HepG2 (cell line): ENCODE data around the gene TNPO3. TPM values are rescaled to one million over a fixed set of nuclear protein-coding genes. Genes with fewer than 3 reads are reported as not detected.

Experiments
- ATAC-seq: fragments of 200-7000 bp; cut with Tn5 transposase; 3 replicates; pipeline ENCODE4 v1.9.1; 2020; ENCODE audit warnings: mild to moderate bottlenecking, moderate library complexity
- BruUV-seq: library from RNA; stranded (reverse); fragments of 400-500 nt; replicated peaks from 2 replicates; lab custom pipeline; 2021; lab: Mats Ljungman, UMichigan
- CTCF ChIA-PET: fragments of 300-600 bp; formaldehyde crosslinking; extraction: SDS; loops from one replicate; lab custom pipeline; 2021; ENCODE audit warnings: low total read pairs, inconsistent platforms, low intra/inter-chr PET ratio; lab: Yijun Ruan, JAX
- POLR2A ChIA-PET: fragments of 350-600 bp; sonication (Branson Sonifier 250); formaldehyde crosslinking; loops from one replicate; lab custom pipeline; 2020; ENCODE audit warnings: antibody characterized with exemption, inconsistent platforms; lab: Yijun Ruan, JAX
- DNase-seq: peaks from one replicate; pipeline ENCODE4 v3.0.0-alpha.2; 2015; ENCODE audit warnings: low spot score
- FAIRE-seq: peaks from 3 replicates; lab custom pipeline; 2011; peaks lifted over from hg19 to GRCh38; lab: Jason Lieb, UNC
- H2AFZ ChIP-seq: one replicate; pipeline ENCODE4 v1.6.1; 2011; ENCODE audit warnings: low read length, inconsistent platforms
- H3K27ac ChIP-seq: fragments of 300-600 bp; 3 replicates; pipeline ENCODE4 v1.8.0; 2011; ENCODE audit warnings: mixed run types, mild to moderate bottlenecking, mixed read lengths, low read length, inconsistent platforms; ENCODE audit not compliant: insufficient read depth; ENCODE audit errors: extremely low read length
- H3K27me3 ChIP-seq, 2 experiments: fragments of 200-600 bp in 1 of 2; 2 replicates in 1 of 2; 3 replicates in 1 of 2; pipeline versions ENCODE4 v1.6.0 to v1.8.0; 2011; ENCODE audit warnings: low read length in 2 of 2, mild to moderate bottlenecking in 2 of 2, moderate library complexity in 2 of 2, inconsistent platforms in 1 of 2; ENCODE audit not compliant: insufficient read depth in 2 of 2, control insufficient read depth in 1 of 2
- H3K36me3 ChIP-seq, 2 experiments: fragments of 200-600 bp in 1 of 2; replicated peaks in 1 of 2; 2 replicates in 1 of 2; 3 replicates in 1 of 2; pipeline versions ENCODE4 v1.5.1 to v1.8.0; 2011; ENCODE audit warnings: low read length in 2 of 2, inconsistent platforms in 1 of 2; ENCODE audit not compliant: insufficient read depth in 2 of 2, control insufficient read depth in 1 of 2
- H3K4me1 ChIP-seq: 2 replicates; pipeline ENCODE4 v1.5.1; 2012; ENCODE audit warnings: low read length, inconsistent platforms; ENCODE audit not compliant: insufficient read depth
- H3K4me2 ChIP-seq: 2 replicates; pipeline ENCODE4 v1.6.0; 2011; ENCODE audit warnings: low read depth, low read length, inconsistent platforms
- H3K4me3 ChIP-seq, 3 experiments: fragments of 200-600 bp in 1 of 3; sonication (generic), shearing (Covaris generic) in 1 of 3; replicated peaks in 1 of 3; 2 replicates each; pipeline ENCODE4 v1.5.1; 2011 to 2016; ENCODE audit warnings: low read length in 3 of 3, inconsistent platforms in 2 of 3, low read depth in 2 of 3, mild to moderate bottlenecking in 2 of 3, control low read depth in 1 of 3, mixed read lengths in 1 of 3; ENCODE audit not compliant: insufficient read depth in 1 of 3
- H3K79me2 ChIP-seq: one replicate; pipeline ENCODE4 v1.6.1; 2011; ENCODE audit warnings: low read length, inconsistent platforms; ENCODE audit not compliant: insufficient read depth
- H3K9ac ChIP-seq: 2 replicates; pipeline ENCODE4 v1.6.0; 2011; ENCODE audit warnings: mild to moderate bottlenecking, low read depth, low read length, inconsistent platforms; ENCODE audit not compliant: insufficient read depth
- H3K9me3 ChIP-seq: 2 replicates; pipeline ENCODE4 v1.5.1; 2012; ENCODE audit warnings: mild to moderate bottlenecking, low read length
- H4K20me1 ChIP-seq: 2 replicates; pipeline ENCODE4 v1.6.0; 2011; ENCODE audit warnings: inconsistent platforms, mild to moderate bottlenecking, low read length, moderate library complexity; ENCODE audit not compliant: insufficient read depth
- CTCF ChIP-seq: sonication (generic); formaldehyde crosslinking; IDR thresholded peaks from 2 replicates; pipeline ENCODE4 v1.5.0; 2020; ENCODE audit warnings: mild to moderate bottlenecking, missing genetic modification reagents, moderate library complexity
- HOXA7 ChIP-seq: sonication (generic); formaldehyde crosslinking; IDR thresholded peaks from 2 replicates; pipeline ENCODE4 v1.8.1; 2022; ENCODE audit warnings: mild to moderate bottlenecking, missing genetic modification reagents, moderate library complexity
- MAZ ChIP-seq, 2 experiments: sonication (generic) in 1 of 2; formaldehyde crosslinking in 1 of 2; IDR thresholded peaks; 2 replicates each; pipeline versions ENCODE4 v1.5.0 to v1.6.1; 2012 to 2020; ENCODE audit warnings: low read depth in 2 of 2, mild to moderate bottlenecking in 2 of 2, borderline replicate concordance in 1 of 2, improper control_type of control experiment in 1 of 2, low read length in 1 of 2, missing genetic modification reagents in 1 of 2, moderate library complexity in 1 of 2
- PATZ1 ChIP-seq: sonication (generic); formaldehyde crosslinking; IDR thresholded peaks from 2 replicates; pipeline ENCODE4 v1.4.0; 2020; ENCODE audit warnings: missing genetic modification reagents
- RELA ChIP-seq: sonication (generic); formaldehyde crosslinking; IDR thresholded peaks from 2 replicates; pipeline ENCODE4 v1.4.0; 2020; ENCODE audit warnings: missing genetic modification reagents
- STAG1 ChIP-seq: sonication (generic); formaldehyde crosslinking; IDR thresholded peaks from 2 replicates; pipeline ENCODE4 v1.4.0; 2020; ENCODE audit warnings: missing genetic modification reagents
- UBTF ChIP-seq: sonication (generic); formaldehyde crosslinking; IDR thresholded peaks from 2 replicates; pipeline ENCODE4 v1.4.0; 2020; ENCODE audit warnings: mild to moderate bottlenecking, missing genetic modification reagents
- ZBTB39 ChIP-seq: sonication (generic); formaldehyde crosslinking; IDR thresholded peaks from 2 replicates; pipeline ENCODE4 v1.5.0; 2020; ENCODE audit warnings: missing genetic modification reagents
- ZMYM2 ChIP-seq: sonication (generic); formaldehyde crosslinking; IDR thresholded peaks from 2 replicates; pipeline ENCODE4 v1.8.0; 2022; ENCODE audit warnings: mild to moderate bottlenecking, missing genetic modification reagents
- ZSCAN31 ChIP-seq: sonication (generic); formaldehyde crosslinking; IDR thresholded peaks from 2 replicates; pipeline ENCODE4 v1.5.0; 2020; ENCODE audit warnings: low read depth, mild to moderate bottlenecking, missing genetic modification reagents
- WGBS: methylation state at CpG from one replicate; pipeline ENCODE4 v1.1.6; 2017; ENCODE audit warnings: low lambda C conversion rate; 5-methylcytosine and 5-hydroxymethylcytosine counted together
- in situ Hi-C: cut with HindIII; loops from 2 replicates; pipeline ENCODE4 v1.10.0; 2017; ENCODE audit warnings: low pct_unique_long_range_greater_than_20kb; ENCODE audit not compliant: extremely low pct_ligation_motif_present
- intact Hi-C: fragments of 100-400 bp; cut with micrococcal nuclease; formaldehyde crosslinking; loops from one replicate; pipeline ENCODE4 v1.10.0; 2022; ENCODE audit not compliant: unreplicated experiment
- polyA plus RNA-seq, 8 experiments: library from polyadenylated mRNA; depleted of rRNA in 3 of 8; stranded (reverse) in 7 of 8; unstranded in 1 of 8; fragments of >200 nt; fragmentation: Illumina TruSeq in 4 of 8; extraction: Trizol in 4 of 8; gene quantifications; 2 replicates each; pipeline versions ENCODE4 v1.2.1 to v1.2.3, GENCODE V29; 2011 to 2016; ENCODE audit warnings: low read depth in 4 of 8, missing spikeins in 1 of 8, mixed read lengths in 1 of 8; ENCODE audit not compliant: insufficient read depth in 1 of 8
- total RNA-seq, 5 experiments: library from RNA; depleted of rRNA; stranded (reverse); fragments of >200 nt; fragmentation: Illumina TruSeq; extraction: Trizol; gene quantifications; 2 replicates each; pipeline ENCODE4 v1.2.3, GENCODE V29; 2016; ENCODE audit warnings: low read depth in 1 of 5

Gene TNPO3
- total and polyA plus RNA-seq, 2 of the 13 experiments (the other 11 are each of a cell fraction or from before 2014, with no cell fraction given), result 23.8 to 44.6 TPM

GRCh38 chr7:128919881-128920799 lies 134.8 kb downstream of the TNPO3 start:
- peak; percentile 60 for ATAC-seq

More at GRCh38 chr7:128919881-128920799, 134.8 kb downstream of the TNPO3 start:
- no peaks in the 10 kb centered on the region for H4K20me1 ChIP-seq
- ChIA-PET POLR2A (no interaction called here), CTCF (no interaction called here)
- 35% methylated on average over 12 of the region's 14 CpGs for WGBS
- no peak overlapping the region for H3K9ac ChIP-seq
- H3K4me2 ChIP-seq, result no peak overlapping the region
- no peak for FAIRE-seq
- H3K4me3 ChIP-seq, result no peak overlapping the region
- peaks cover 4 to 39% of the 10 kb centered on the region in 2 experiments; a peak in 4 of 5 replicates for H3K27me3 ChIP-seq
- no peak for DNase-seq
- H3K36me3 ChIP-seq, result no peaks in the 10 kb centered on the region
- intact Hi-C loops (no loop called here), in situ Hi-C loops (no loop called here)
- no peaks in the 10 kb centered on the region for H3K9me3 ChIP-seq
- no peaks in the 10 kb centered on the region for H3K79me2 ChIP-seq
- peak; percentile 51 for TF ChIP-seq STAG1 (CRISPR knock-in tag)
- TF ChIP-seq ZMYM2, result no peak
- no peak for TF ChIP-seq UBTF (CRISPR knock-in tag)
- TF ChIP-seq PATZ1 (CRISPR knock-in tag), result peak; percentile 54; the same call in 1 of the 2 replicates
- TF ChIP-seq MAZ (IDR thresholded peaks at IDR 0.05; ENCODE audit: borderline replicate concordance, low read depth, low read length), result no peak
- no peak for TF ChIP-seq MAZ (CRISPR knock-in tag; IDR thresholded peaks at IDR 0.05; ENCODE audit: low read depth)
- no peak for TF ChIP-seq ZBTB39
- no peak for TF ChIP-seq HOXA7 (CRISPR knock-in tag)
- peak; percentile 48 for TF ChIP-seq CTCF
- no peak for TF ChIP-seq RELA (CRISPR knock-in tag)
- TF ChIP-seq ZSCAN31 (CRISPR knock-in tag), result no peak
- BruUV-seq, result no TSS peak
- H3K27ac ChIP-seq, result no peak overlapping the region
- H3K4me1 ChIP-seq, result no peaks in the 10 kb centered on the region
- H2AFZ ChIP-seq, result no peak overlapping the region
